Renal pelvis (tissue), 4 donors: ENCODE measurements around the gene FRK. TPM values are rescaled to one million over a fixed set of nuclear protein-coding genes. Genes with fewer than 3 reads are reported as not detected.

Experiments used
- DNase-seq: peaks from one replicate; pipeline ENCODE4 v3.0.0-alpha.2; 2013
- polyA plus RNA-seq, 3 donors: library from polyadenylated mRNA; unstranded; fragments of 120-200 nt; gene quantifications; one replicate each; pipeline ENCODE4 v1.2.1, GENCODE V29; 2013; ENCODE audit not compliant: insufficient read length in 3 of 3

FRK gene
- polyA plus RNA-seq, 3 donors, result 3.5 to 5.9 (median 4.7) TPM

- DNase-seq, result no peak
Observed at GRCh38 chr6:116036075-116036773, 24.5 kb downstream of the FRK start.

- no peak for DNase-seq
Observed at GRCh38 chr6:116035616-116036015, 25.1 kb downstream of the FRK start.

GRCh38 chr6:116034327-116034726 lies 26.4 kb downstream of the FRK start:
- no peak for DNase-seq

GRCh38 chr6:116033687-116034303 lies 26.9 kb downstream of the FRK start:
- no peak for DNase-seq

- no peak for DNase-seq
Observed at GRCh38 chr6:116030770-116031169, 29.9 kb downstream of the FRK start.

- no peak for DNase-seq
Observed at GRCh38 chr6:116029535-116029934, 31.2 kb downstream of the FRK start.

GRCh38 chr6:116028233-116028632 lies 32.5 kb downstream of the FRK start:
- DNase-seq, result no peak

GRCh38 chr6:116027801-116028200 lies 32.9 kb downstream of the FRK start:
- DNase-seq, result no peak

- DNase-seq, result no peak
Observed at GRCh38 chr6:116025405-116025804, 35.3 kb downstream of the FRK start.

- DNase-seq, result no peak
Observed at GRCh38 chr6:116022841-116023445, 37.7 kb downstream of the FRK start.

GRCh38 chr6:116020738-116021137 lies 40.0 kb downstream of the FRK start:
- no peak for DNase-seq

GRCh38 chr6:116019428-116019827 lies 41.3 kb downstream of the FRK start:
- DNase-seq, result no peak

- DNase-seq, result no peak
Observed at GRCh38 chr6:116018976-116019375, 41.7 kb downstream of the FRK start.

GRCh38 chr6:116017546-116018295 lies 43.0 kb downstream of the FRK start:
- DNase-seq, result no peak

- peak; percentile 14 for DNase-seq
Observed at GRCh38 chr6:116016846-116017545, 43.7 kb downstream of the FRK start.

- no peak for DNase-seq
Observed at GRCh38 chr6:116015983-116016382, 44.7 kb downstream of the FRK start.

- DNase-seq, result no peak
Observed at GRCh38 chr6:116015561-116015960, 45.1 kb downstream of the FRK start.

GRCh38 chr6:116012951-116013350 lies 47.7 kb downstream of the FRK start:
- no peak for DNase-seq

GRCh38 chr6:116012471-116012949 lies 48.2 kb downstream of the FRK start:
- no peak for DNase-seq

- DNase-seq, result no peak
Observed at GRCh38 chr6:116011520-116011919, 49.2 kb downstream of the FRK start.

- peak; percentile 49 for DNase-seq
Observed at GRCh38 chr6:116010790-116011401, 49.8 kb downstream of the FRK start.
